ENCODE data around the gene SNRNP35.

SNRNP35 gene

GRCh38 chr12:123485756-123486155 lies 27.8 kb downstream of the SNRNP35 start:
- TF ChIP-seq, protein P1, sequence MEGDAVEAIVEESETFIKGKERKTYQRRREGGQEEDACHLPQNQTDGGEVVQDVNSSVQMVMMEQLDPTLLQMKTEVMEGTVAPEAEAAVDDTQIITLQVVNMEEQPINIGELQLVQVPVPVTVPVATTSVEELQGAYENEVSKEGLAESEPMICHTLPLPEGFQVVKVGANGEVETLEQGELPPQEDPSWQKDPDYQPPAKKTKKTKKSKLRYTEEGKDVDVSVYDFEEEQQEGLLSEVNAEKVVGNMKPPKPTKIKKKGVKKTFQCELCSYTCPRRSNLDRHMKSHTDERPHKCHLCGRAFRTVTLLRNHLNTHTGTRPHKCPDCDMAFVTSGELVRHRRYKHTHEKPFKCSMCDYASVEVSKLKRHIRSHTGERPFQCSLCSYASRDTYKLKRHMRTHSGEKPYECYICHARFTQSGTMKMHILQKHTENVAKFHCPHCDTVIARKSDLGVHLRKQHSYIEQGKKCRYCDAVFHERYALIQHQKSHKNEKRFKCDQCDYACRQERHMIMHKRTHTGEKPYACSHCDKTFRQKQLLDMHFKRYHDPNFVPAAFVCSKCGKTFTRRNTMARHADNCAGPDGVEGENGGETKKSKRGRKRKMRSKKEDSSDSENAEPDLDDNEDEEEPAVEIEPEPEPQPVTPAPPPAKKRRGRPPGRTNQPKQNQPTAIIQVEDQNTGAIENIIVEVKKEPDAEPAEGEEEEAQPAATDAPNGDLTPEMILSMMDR (IDR thresholded peaks at IDR 0.05; ENCODE audit: low read depth, low read length, missing control alignments) = no peak
- DNase-seq (ENCODE audit: low read depth) = no peak
- no peak overlapping the region for H3K4me3 ChIP-seq (ENCODE audit: low read depth, low read length)
- in situ Hi-C loops (cut with HindIII; ENCODE audit: low sequenced_read_pairs) = loop anchor here (10.0 kb wide), 2 partner anchors 109 to 491 kb away; no protein-coding TSS in a partner anchor

DNA sequence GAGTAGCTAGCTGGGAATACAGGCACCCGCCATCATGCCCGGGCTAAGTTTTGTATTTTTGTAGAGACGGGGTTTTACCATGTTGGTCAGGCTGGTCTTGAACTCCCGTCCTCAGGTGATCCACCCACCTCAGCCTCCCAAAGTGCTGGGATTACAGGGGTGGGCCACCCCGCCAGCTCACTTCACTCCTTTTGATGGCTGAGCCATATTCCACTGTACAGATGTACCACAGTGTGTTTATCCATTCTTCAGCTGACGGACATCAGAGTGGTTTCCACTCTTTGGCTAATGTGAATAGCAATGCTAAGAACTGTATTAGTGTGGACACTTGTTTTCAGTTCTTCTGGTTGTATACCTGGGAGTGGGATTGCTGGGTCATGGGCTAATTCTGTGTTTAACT lies 29.5 kb downstream of the SNRNP35 start:
- H3K4me3 ChIP-seq (ENCODE audit: low read depth, low read length) = no peak overlapping the region
- TF ChIP-seq, protein P1 (IDR thresholded peaks at IDR 0.05; ENCODE audit: low read depth, low read length, missing control alignments) = no peak
- DNase-seq (ENCODE audit: low read depth) = no peak
- in situ Hi-C loops (cut with HindIII; ENCODE audit: low sequenced_read_pairs) = loop anchor here (10.0 kb wide), 2 partner anchors 107 to 493 kb away; no protein-coding TSS in a partner anchor

DNA sequence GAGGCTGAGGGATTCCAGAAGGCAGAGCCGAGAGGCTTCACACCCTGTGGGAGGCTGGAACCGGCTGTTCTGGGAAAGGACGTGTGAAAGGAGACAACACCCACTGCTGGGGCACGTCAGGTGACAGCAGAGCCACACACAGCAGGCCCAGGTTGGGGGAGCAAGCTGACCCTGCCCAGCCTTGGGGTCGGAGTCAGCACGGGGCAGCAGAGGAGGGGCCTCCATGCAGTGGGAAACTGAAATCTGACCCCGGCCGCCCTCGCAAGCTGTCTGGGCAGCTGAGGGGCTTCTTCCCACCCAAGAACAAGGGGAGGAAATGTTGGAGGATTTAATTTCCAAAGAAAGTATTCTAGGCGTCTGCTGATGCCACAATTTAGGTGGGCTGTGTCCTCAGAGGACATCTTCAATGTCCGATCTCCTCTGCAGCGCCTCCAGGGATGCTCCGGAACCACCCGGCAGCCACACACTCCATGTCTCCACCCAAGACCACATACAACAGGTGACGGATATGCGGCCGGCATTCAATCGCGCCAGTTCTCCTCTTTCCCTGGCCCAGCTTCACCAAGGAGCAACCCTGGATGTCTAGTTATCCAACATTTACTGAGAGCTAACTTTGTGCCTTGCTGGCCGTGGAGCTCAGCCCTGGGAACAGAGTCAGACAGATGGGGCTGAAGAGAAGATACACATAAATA lies 30.7 kb downstream of the SNRNP35 start:
- TF ChIP-seq, protein P1 (IDR thresholded peaks at IDR 0.05; ENCODE audit: low read depth, low read length, missing control alignments) = no peak
- no peak for DNase-seq (ENCODE audit: low read depth)
- in situ Hi-C loops (cut with HindIII; ENCODE audit: low sequenced_read_pairs) = loop anchor here (10.0 kb wide), 2 partner anchors 106 to 494 kb away; no protein-coding TSS in a partner anchor
- H3K4me3 ChIP-seq (ENCODE audit: low read depth, low read length) = no peak overlapping the region

DNA sequence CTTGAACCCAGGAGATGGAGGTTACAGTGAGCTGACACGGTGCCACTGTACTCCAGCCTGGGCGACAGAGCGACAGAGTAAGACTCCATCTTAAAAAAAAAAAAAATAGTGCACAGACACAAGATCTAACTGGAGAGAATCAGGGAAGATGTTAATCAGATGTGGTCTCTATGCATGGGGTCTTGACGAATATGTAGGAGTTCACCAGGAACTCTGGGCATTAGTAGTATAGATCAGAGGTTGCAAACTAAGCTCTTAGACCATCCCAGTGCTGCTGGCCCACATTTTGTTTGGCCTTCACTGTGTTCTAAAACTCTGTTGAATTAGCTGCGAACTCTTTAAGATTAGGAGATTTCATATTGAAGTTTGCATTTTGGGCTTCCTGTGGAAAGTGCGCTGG lies 31.6 kb downstream of the SNRNP35 start:
- TF ChIP-seq, protein P1 (IDR thresholded peaks at IDR 0.05; ENCODE audit: low read depth, low read length, missing control alignments) = no peak
- DNase-seq (ENCODE audit: low read depth) = no peak
- no peak overlapping the region for H3K4me3 ChIP-seq (ENCODE audit: low read depth, low read length)
- in situ Hi-C loops (cut with HindIII; ENCODE audit: low sequenced_read_pairs) = loop anchor here (10.0 kb wide), 2 partner anchors 105 to 495 kb away; no protein-coding TSS in a partner anchor

- no peak for DNase-seq (ENCODE audit: low read depth)
- TF ChIP-seq, protein P1 (IDR thresholded peaks at IDR 0.05; ENCODE audit: low read depth, low read length, missing control alignments) = no peak
- H3K4me3 ChIP-seq (ENCODE audit: low read depth, low read length) = no peak overlapping the region
- in situ Hi-C loops (cut with HindIII; ENCODE audit: low sequenced_read_pairs) = no loop called here
Measured at GRCh38 chr12:123490089-123490488, 32.1 kb downstream of the SNRNP35 start.

DNA sequence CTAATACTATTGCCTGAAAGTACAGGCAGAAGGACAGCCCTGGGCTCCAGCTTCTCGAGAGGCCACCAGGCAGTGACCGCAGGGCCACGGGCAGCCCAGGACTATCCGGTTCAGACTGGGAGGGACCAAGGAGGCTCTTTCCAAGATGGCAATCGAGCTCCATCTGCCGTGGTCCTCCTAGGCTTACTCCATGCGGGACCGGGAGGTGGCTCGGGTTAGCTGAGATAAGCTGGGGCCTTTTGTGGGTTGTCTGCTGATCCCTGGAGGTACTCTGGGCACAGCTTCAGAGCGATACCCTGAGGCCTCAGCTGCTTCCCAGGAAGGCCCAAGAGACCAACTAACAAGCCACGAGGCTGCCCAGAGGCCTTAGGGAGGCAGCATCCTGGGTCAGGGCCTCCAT lies 33.1 kb downstream of the SNRNP35 start:
- TF ChIP-seq, protein P1 (IDR thresholded peaks at IDR 0.05; ENCODE audit: low read depth, low read length, missing control alignments) = no peak
- in situ Hi-C loops (cut with HindIII; ENCODE audit: low sequenced_read_pairs) = no loop called here
- no peak for DNase-seq (ENCODE audit: low read depth)
- no peak overlapping the region for H3K4me3 ChIP-seq (ENCODE audit: low read depth, low read length)

All from astrocyte of the cerebellum (primary cell).